DOHH2 (cell line): ENCODE measurements around the gene AQP6.

Source experiments
- H3F3A ChIP-seq: fragments of 200-600 bp; sonication (generic), shearing (Covaris generic); 2 replicates; pipeline ENCODE4 v1.6.0; 2016; ENCODE audit warnings: antibody characterized with exemption, mild to moderate bottlenecking; ENCODE audit not compliant: control insufficient read depth, insufficient read depth
- H3K27ac ChIP-seq: fragments of 200-600 bp; sonication (generic); 2 replicates; pipeline ENCODE4 v1.5.1; 2014; ENCODE audit warnings: low read depth, mild to moderate bottlenecking, low read length, moderate library complexity
- H3K27me3 ChIP-seq: fragments of 200-600 bp; sonication (generic); 2 replicates; pipeline ENCODE4 v1.6.1; 2014; ENCODE audit warnings: mild to moderate bottlenecking, low read length, mixed read lengths; ENCODE audit not compliant: control insufficient read depth
- H3K36me3 ChIP-seq: fragments of 200-600 bp; sonication (generic); 2 replicates; pipeline ENCODE4 v1.6.1; 2014; ENCODE audit warnings: mild to moderate bottlenecking, low read length, moderate library complexity, mixed read lengths; ENCODE audit not compliant: control insufficient read depth
- H3K4me1 ChIP-seq: fragments of 200-600 bp; sonication (generic); 2 replicates; pipeline ENCODE4 v1.6.1; 2014; ENCODE audit warnings: mild to moderate bottlenecking, low read length, mixed read lengths; ENCODE audit not compliant: control insufficient read depth
- H3K4me2 ChIP-seq: fragments of 200-600 bp; sonication (generic); 2 replicates; pipeline ENCODE4 v1.6.0; 2014; ENCODE audit warnings: mild to moderate bottlenecking, low read length, moderate library complexity
- H3K4me3 ChIP-seq: fragments of 200-600 bp; sonication (generic); 2 replicates; pipeline ENCODE4 v1.5.1; 2014; ENCODE audit warnings: mild to moderate bottlenecking, low read length, mixed read lengths
- H3K79me2 ChIP-seq: fragments of 200-600 bp; sonication (generic); 2 replicates; pipeline ENCODE4 v1.6.1; 2014; ENCODE audit warnings: mild to moderate bottlenecking, low read length, mixed read lengths; ENCODE audit not compliant: control insufficient read depth
- H3K9me2 ChIP-seq: fragments of 200-600 bp; sonication (generic); replicated peaks from 2 replicates; pipeline ENCODE4 v1.6.1; 2014; ENCODE audit warnings: mild to moderate bottlenecking, low read length, mixed read lengths; ENCODE audit not compliant: control insufficient read depth
- H3K9me3 ChIP-seq: fragments of 200-600 bp; sonication (generic); 2 replicates; pipeline ENCODE4 v1.6.1; 2014; ENCODE audit warnings: antibody characterized with exemption, low read length, mixed read lengths; ENCODE audit not compliant: control insufficient read depth, insufficient read depth
- H4K20me1 ChIP-seq: fragments of 200-600 bp; sonication (generic); 2 replicates; pipeline ENCODE4 v1.6.0; 2014; ENCODE audit warnings: low read depth, mild to moderate bottlenecking, antibody characterized with exemption, low read length, moderate library complexity; ENCODE audit not compliant: control insufficient read depth, insufficient read depth
- CTCF ChIP-seq: fragments of 200-600 bp; sonication (generic); IDR thresholded peaks from one replicate; pipeline ENCODE4 v1.5.1; 2014; ENCODE audit warnings: antibody characterized with exemption, mild to moderate bottlenecking, low read depth, low read length; ENCODE audit not compliant: poor library complexity, severe bottlenecking
- EZH2phosphoT487 ChIP-seq: fragments of 200-600 bp; sonication (generic); IDR thresholded peaks from 2 replicates; pipeline ENCODE4 v1.6.1; 2017; ENCODE audit warnings: borderline replicate concordance, mild to moderate bottlenecking, antibody characterized with exemption, low read length, moderate library complexity, mixed read lengths

Gene AQP6

GRCh38 chr12:49965836-49966235 lies 6.9 kb upstream of the AQP6 start:
- H3K4me1 ChIP-seq: peaks cover 13% of the 10 kb centered on the region
- no peaks in the 10 kb centered on the region for H3K9me3 ChIP-seq
- no peak for TF ChIP-seq CTCF
- no peak for TF ChIP-seq EZH2phosphoT487
- no peak overlapping the region for H3K27ac ChIP-seq
- peaks cover 31% of the 10 kb centered on the region for H3K27me3 ChIP-seq
- no peak overlapping the region for H3K4me3 ChIP-seq
- H3K4me2 ChIP-seq: no peak overlapping the region
- H3F3A ChIP-seq: no peaks in the 10 kb centered on the region
- no peaks in the 10 kb centered on the region for H3K36me3 ChIP-seq
- no peaks in the 10 kb centered on the region for H4K20me1 ChIP-seq
- no peaks in the 10 kb centered on the region for H3K9me2 ChIP-seq
- H3K79me2 ChIP-seq: no peaks in the 10 kb centered on the region

GRCh38 chr12:49966511-49967041 lies 6.2 kb upstream of the AQP6 start:
- TF ChIP-seq CTCF: no peak
- TF ChIP-seq EZH2phosphoT487: no peak
- Histone ChIP-seq H4K20me1 (no peaks in the 10 kb centered on the region), H3K27me3 (peaks cover 35% of the 10 kb centered on the region), H3K79me2 (no peaks in the 10 kb centered on the region), H3K4me3 (peak overlapping the region; percentile 80; the same call in 1 of the 2 replicates), H3K4me2 (peak overlapping the region; percentile 95), H3K9me3 (no peaks in the 10 kb centered on the region), H3K9me2 (no peaks in the 10 kb centered on the region), H3K36me3 (no peaks in the 10 kb centered on the region), H3K4me1 (peaks cover 13% of the 10 kb centered on the region), H3F3A (no peaks in the 10 kb centered on the region), H3K27ac (no peak overlapping the region)

GRCh38 chr12:49967042-49967776 lies 5.5 kb upstream of the AQP6 start:
- no peak overlapping the region for H3K27ac ChIP-seq
- no peaks in the 10 kb centered on the region for H4K20me1 ChIP-seq
- H3K79me2 ChIP-seq: no peaks in the 10 kb centered on the region
- H3K4me3 ChIP-seq: peak overlapping the region; percentile 80
- H3K36me3 ChIP-seq: no peaks in the 10 kb centered on the region
- H3K27me3 ChIP-seq: peaks cover 35% of the 10 kb centered on the region
- no peak for TF ChIP-seq EZH2phosphoT487
- peak; percentile 88 for TF ChIP-seq CTCF
- peaks cover 13% of the 10 kb centered on the region for H3K4me1 ChIP-seq
- H3K9me2 ChIP-seq: no peaks in the 10 kb centered on the region
- H3K4me2 ChIP-seq: peak overlapping the region; percentile 95
- no peaks in the 10 kb centered on the region for H3K9me3 ChIP-seq
- H3F3A ChIP-seq: no peaks in the 10 kb centered on the region
